Endometrial microvascular endothelial cells (primary cell): ENCODE results near the gene WDR5B. TPM values are rescaled to one million over a fixed set of nuclear protein-coding genes. Genes with fewer than 3 reads are reported as not detected.
"Not testable (repeated sequence)": the region's sequence is repeated elsewhere in the genome, so short reads cannot be mapped to it uniquely, and the experiment has no call there.

Experiments
- in situ Hi-C: cut with HindIII; loops from 2 replicates; pipeline ENCODE4 v1.10.0; 2017; ENCODE audit warnings: low sequenced_read_pairs, low pct_unique_long_range_greater_than_20kb; ENCODE audit errors: inconsistent ontology term
- total RNA-seq: library from RNA; depleted of rRNA; stranded (reverse); fragments of >200 nt; gene quantifications from one replicate; pipeline ENCODE4 v1.2.3, GENCODE V29; 2015; ENCODE audit errors: inconsistent ontology term

WDR5B gene
- 5.9 TPM for total RNA-seq

GRCh38 chr3:122415762-122416654 lies at the start of gene WDR5B:
Gene WDR5B (minus strand): TSS chr3:122416062. CDS start chr3:122415528, 534 bp downstream.
- in situ Hi-C loops: no loop called here

DNA sequence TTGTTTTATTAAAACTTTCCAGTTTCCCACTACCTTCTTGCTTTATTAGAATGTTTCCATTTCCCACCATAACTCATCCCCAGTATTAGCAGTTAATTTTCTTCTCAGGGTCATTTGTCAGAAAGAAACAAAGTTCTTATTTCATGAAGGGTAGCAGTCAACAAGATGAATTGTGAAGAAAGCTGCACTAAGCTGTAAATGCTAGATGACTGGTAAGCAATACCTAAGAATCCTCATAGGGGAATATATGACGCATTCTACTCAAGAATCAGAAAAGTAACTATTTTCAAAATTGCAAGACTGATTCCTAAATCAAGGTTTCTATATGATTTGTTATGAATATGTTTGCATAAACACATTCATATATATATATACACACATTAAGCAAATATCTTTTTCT lies 48.8 kb upstream of the WDR5B start:
- in situ Hi-C loops: no loop called here

DNA sequence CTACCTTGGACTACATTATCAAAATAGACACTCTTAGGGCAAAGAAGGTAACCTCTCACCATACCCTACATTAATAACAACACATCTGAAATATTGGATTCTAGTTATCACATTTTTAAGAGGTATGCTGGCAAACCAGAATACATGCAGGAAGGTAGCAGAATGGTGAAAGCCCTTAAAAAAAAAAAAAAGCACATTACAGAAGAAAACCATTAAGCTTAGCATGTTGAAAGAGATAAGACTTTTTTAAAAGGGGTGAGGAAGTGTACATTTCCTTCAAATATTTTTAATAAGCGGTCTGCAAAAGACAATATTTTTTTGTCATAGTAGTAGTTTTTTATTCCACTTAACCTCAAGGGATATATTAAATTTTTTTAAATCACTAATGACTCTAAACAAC lies 46.5 kb upstream of the WDR5B start:
- in situ Hi-C loops: no loop called here

DNA sequence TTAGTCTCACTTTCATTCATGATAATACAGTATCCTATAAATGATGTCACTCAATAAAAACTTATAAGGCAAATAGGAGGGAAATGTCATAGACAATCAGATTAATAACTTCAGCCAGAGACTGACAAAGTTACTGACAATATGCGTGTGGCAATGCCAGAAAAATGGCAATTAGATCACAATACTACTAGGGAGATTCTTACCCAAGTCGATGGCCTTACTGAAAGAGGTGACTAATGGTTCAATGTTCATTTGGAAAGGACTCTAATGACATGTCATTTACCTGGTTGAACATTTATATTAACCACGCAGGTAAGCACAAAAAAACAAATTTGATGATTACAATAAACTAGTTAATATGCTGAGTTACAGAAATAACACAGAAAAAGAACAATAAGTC lies 45.9 kb upstream of the WDR5B start:
- in situ Hi-C loops: no loop called here

GRCh38 chr3:122458992-122459391 lies 43.1 kb upstream of the WDR5B start:
- in situ Hi-C loops: no loop called here

- in situ Hi-C loops: no loop called here
Measured at GRCh38 chr3:122457706-122458105, 41.8 kb upstream of the WDR5B start.

- in situ Hi-C loops: no loop called here
Measured at GRCh38 chr3:122456074-122456473, 40.2 kb upstream of the WDR5B start.

DNA sequence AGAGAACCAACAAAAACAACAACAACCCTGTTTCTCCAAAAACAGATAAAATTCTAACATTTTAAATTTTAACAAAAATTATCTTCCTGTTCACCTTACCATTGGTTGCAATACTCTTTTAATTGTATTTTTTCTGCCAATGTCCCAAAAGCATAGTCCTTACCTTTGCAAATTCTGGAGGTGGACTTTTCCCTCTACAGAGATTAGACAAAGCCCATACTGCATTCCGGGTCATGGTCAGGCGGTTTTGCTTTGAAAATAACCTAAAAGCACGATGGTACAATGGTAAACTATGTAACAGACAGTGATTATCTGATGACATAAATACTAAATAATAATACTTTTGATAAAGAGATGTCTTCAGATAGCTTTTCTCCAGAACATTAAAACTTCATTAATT lies 35.5 kb upstream of the WDR5B start:
- in situ Hi-C loops: no loop called here

GRCh38 chr3:122448218-122448617 lies 32.4 kb upstream of the WDR5B start:
- in situ Hi-C loops: not testable (repeated sequence)

DNA sequence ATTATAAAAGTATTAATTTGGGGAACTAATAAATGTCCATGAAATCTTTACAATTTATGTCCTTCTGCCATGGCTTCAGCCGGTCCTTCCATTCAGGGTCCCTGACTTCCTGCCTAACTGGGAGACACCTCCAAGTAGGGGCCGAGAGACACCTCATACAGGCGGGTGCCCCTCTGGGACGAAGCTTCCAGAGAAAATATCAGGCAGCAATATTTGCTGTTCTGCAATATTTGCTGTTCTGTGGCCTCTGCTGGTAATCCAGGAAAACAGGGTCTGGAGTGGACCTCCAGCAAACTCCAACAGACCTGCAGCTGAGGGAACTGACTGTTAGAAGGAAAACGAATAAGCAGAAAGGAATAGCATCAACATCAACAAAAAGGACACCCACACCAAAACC lies 28.6 kb upstream of the WDR5B start:
- in situ Hi-C loops: not testable (repeated sequence)

- in situ Hi-C loops: not testable (repeated sequence)
Measured at GRCh38 chr3:122443762-122444490, 28.1 kb upstream of the WDR5B start.

DNA sequence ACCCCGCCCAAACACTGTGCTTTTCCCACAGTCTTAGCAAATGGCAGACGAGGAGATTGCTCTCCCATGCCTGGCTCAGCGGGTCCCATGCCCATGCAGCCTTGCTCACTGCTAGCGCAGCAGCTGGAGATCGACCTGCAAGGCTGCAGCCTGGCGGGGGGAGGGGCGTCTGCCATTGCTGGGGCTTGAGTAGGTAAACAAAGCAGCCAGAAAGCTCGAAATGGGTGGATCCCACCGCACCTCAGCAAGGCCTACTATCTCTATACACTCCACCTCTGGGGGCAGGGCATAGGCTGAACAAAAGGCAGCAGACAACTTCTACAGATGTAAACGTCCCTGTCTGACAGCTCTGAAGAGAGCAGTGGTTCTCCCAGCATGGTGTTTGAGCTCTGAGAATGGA lies 27.2 kb upstream of the WDR5B start:
- in situ Hi-C loops: no loop called here

GRCh38 chr3:122435950-122436349 lies 20.1 kb upstream of the WDR5B start:
- in situ Hi-C loops: no loop called here

GRCh38 chr3:122430371-122430770 lies 14.5 kb upstream of the WDR5B start:
- in situ Hi-C loops: no loop called here

- in situ Hi-C loops: no loop called here
Measured at GRCh38 chr3:122427857-122428471, 12.1 kb upstream of the WDR5B start.

DNA sequence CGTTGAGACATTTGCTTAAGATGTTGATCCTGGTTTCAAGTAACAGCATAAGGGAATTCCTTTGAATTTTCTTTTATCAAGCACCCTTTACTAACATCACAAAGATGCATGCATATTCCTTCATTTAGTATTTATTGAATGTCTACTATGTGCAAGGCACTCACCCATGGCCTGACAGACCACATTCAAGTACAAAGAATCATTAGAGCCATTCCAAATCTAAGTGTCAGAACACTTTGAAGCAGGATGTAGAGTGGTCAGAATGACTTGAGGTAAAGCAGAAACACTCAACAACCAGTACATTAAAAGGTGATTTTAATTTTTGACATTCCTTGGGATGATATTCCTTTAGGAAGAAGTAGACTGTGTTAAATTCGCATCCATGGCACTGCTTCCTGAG lies 6.0 kb upstream of the WDR5B start:
- in situ Hi-C loops: no loop called here

- in situ Hi-C loops: no loop called here
Measured at GRCh38 chr3:122421101-122421500, 5.2 kb upstream of the WDR5B start.

DNA sequence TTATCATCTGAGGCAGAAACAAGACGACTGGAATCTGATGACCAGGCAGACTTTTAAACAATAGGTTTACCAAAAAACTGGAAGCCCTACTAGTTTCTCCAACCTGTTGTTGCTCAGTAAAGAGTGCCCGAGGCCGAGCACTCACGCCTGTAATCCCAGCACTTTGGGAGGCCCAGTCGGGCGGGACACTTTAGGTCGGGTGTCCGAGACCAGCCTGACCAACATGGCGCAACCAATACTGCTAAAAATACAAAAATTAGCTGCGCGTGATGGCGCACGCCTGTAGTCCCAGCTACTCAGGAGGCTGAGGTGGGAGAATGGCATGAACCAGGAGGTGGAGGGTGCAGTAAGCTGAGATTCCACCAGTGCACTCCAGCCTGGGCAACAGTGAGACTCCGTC lies 1.1 kb upstream of the WDR5B start:
- in situ Hi-C loops: no loop called here

- in situ Hi-C loops: no loop called here
Measured at GRCh38 chr3:122415104-122415744, 638 bp downstream of the WDR5B start.
